ENCODE measurements around the gene NUP188.

The NUP188 gene

DNA sequence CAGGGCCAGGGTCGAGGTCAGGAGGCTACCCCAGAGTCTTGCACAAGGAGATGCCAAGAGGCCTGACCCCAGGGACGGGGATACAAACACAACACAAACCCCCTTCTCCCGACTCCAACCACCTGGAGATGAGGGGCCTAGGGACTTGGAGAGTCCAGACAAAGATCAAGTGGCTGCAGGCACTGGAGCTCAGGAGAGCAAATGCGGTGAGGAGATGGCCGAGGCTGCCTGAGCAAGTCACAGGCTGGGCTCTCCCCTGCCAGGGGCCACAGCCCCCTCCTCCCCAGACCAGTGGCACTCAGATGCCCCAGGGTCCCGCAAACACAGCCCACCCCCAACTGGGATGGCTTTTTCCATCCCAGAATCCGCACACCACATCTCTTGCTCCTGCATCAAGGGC lies 64.8 kb downstream of the NUP188 start:
- no peak overlapping the region for H3K9ac ChIP-seq (ENCODE audit: low read length)
- H3K27ac ChIP-seq (ENCODE audit: low read length) = no peak overlapping the region
- peaks cover 26% of the 10 kb centered on the region for H3K36me3 ChIP-seq (ENCODE audit: control insufficient read depth, low read depth, low read length)
- H3K4me3 ChIP-seq (ENCODE audit: low read length) = no peak overlapping the region
- no peaks in the 10 kb centered on the region for H3K9me3 ChIP-seq (ENCODE audit: control insufficient read depth, low read depth, low read length)
- H3K4me1 ChIP-seq (ENCODE audit: control insufficient read depth, low read depth, low read length) = no peaks in the 10 kb centered on the region
- no peaks in the 10 kb centered on the region for H3K27me3 ChIP-seq (ENCODE audit: control insufficient read depth, insufficient read depth, low read length)

DNA sequence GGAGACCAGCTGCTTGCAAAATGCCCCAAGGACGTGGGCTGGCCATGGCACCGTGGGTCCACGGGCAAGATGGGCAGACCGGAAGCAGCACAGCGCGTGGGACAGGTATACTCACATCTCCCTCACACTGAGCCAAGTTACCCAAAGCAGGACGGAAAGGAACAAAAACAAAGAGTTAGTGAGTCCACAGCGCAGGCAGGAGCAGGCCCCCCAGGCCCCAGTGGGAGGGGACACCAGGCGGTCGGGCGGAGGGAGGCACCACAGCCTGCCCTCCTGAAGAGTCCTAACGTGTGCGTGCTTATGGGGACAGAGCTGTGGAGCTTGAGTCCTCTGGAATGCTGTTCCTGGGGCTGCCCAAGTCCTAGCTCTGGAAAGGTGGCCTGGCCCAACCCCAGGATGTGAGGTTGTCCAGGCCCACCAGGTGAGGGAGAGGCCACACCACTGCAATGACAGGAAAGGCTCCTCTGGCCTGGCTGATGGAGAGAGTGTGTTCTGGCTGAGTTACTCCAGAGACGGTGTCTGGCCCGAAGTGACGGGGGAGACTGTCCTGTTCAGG lies 65.5 kb downstream of the NUP188 start:
- Histone ChIP-seq H3K36me3 (ENCODE audit: control insufficient read depth, low read depth, low read length) (peaks cover 22% of the 10 kb centered on the region), H3K9ac (ENCODE audit: low read length) (no peak overlapping the region), H3K4me3 (ENCODE audit: low read length) (no peak overlapping the region), H3K27me3 (ENCODE audit: control insufficient read depth, insufficient read depth, low read length) (no peaks in the 10 kb centered on the region), H3K4me1 (ENCODE audit: control insufficient read depth, low read depth, low read length) (no peaks in the 10 kb centered on the region), H3K27ac (ENCODE audit: low read length) (no peak overlapping the region), H3K9me3 (ENCODE audit: control insufficient read depth, low read depth, low read length) (no peaks in the 10 kb centered on the region)

DNA sequence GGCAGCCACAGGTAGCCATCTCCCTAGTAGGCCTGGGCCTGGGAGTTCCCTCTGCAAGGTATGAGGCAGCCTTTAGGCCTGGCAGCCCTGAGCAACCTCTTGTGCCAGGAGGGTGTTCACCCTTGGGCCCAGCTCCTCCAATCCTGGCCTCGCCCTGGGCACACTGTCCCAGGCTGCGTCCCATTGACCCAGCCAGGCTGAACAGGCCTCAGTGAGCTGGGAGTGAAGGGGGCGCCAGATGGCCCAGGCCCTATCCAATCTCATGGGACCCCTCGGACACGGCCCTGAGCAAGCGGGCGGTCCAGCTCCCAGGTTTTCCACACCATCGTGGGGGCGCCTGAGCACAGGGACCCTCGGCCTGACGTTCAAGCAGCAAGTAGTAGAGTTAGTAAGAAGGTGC lies 66.2 kb downstream of the NUP188 start:
- Histone ChIP-seq H3K4me1 (ENCODE audit: control insufficient read depth, low read depth, low read length) (no peaks in the 10 kb centered on the region), H3K9ac (ENCODE audit: low read length) (no peak overlapping the region), H3K4me3 (ENCODE audit: low read length) (no peak overlapping the region), H3K27me3 (ENCODE audit: control insufficient read depth, insufficient read depth, low read length) (no peaks in the 10 kb centered on the region), H3K27ac (ENCODE audit: low read length) (no peak overlapping the region), H3K9me3 (ENCODE audit: control insufficient read depth, low read depth, low read length) (no peaks in the 10 kb centered on the region), H3K36me3 (ENCODE audit: control insufficient read depth, low read depth, low read length) (peaks cover 19% of the 10 kb centered on the region)

DNA sequence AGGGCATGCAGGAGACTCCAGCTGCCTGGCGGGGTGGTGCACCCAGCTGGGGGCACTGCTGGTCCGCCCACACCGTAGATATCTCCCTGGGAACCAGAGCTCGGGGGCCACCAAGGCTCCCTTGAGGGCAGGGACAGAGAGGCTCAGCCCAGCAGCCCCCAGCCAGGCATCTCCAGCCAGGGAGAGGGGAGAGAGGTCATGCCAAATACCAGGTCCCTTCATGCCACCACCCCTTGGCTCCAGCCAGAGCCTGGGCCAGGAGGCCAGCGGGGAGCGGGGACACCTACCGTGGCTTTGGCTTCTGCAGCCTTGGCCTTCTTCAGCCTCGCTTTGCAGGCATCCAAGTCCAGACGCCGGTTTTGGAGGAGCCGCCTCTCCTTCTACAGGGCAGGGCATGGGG lies 66.6 kb downstream of the NUP188 start:
- H3K4me1 ChIP-seq (ENCODE audit: control insufficient read depth, low read depth, low read length) = no peaks in the 10 kb centered on the region
- no peak overlapping the region for H3K9ac ChIP-seq (ENCODE audit: low read length)
- H3K27ac ChIP-seq (ENCODE audit: low read length) = no peak overlapping the region
- no peaks in the 10 kb centered on the region for H3K27me3 ChIP-seq (ENCODE audit: control insufficient read depth, insufficient read depth, low read length)
- no peak overlapping the region for H3K4me3 ChIP-seq (ENCODE audit: low read length)
- H3K9me3 ChIP-seq (ENCODE audit: control insufficient read depth, low read depth, low read length) = no peaks in the 10 kb centered on the region
- H3K36me3 ChIP-seq (ENCODE audit: control insufficient read depth, low read depth, low read length) = peaks cover 22% of the 10 kb centered on the region

DNA sequence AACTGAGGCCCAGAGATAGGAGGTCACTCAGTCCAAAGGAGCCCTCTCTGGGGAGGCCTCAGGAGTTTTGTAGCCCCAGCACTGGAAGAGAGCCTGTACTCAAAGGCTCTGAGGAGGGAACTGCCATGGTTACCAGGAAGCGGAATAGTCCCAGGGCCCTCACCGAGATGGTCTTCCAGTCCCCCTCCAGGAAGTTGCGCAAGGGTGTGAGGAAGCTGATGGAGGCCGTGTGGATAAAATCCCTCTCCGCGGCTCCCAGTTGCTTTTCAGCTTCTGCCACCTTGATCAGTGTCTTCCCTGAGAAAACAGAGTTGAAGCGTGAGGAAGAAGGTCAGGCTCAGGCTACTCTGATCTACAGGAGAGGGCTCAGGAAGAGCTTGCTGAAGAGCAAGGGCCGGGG lies 67.1 kb downstream of the NUP188 start:
- peaks cover 22% of the 10 kb centered on the region for H3K36me3 ChIP-seq (ENCODE audit: control insufficient read depth, low read depth, low read length)
- H3K4me1 ChIP-seq (ENCODE audit: control insufficient read depth, low read depth, low read length) = no peaks in the 10 kb centered on the region
- no peak overlapping the region for H3K27ac ChIP-seq (ENCODE audit: low read length)
- no peaks in the 10 kb centered on the region for H3K9me3 ChIP-seq (ENCODE audit: control insufficient read depth, low read depth, low read length)
- no peaks in the 10 kb centered on the region for H3K27me3 ChIP-seq (ENCODE audit: control insufficient read depth, insufficient read depth, low read length)
- no peak overlapping the region for H3K4me3 ChIP-seq (ENCODE audit: low read length)
- no peak overlapping the region for H3K9ac ChIP-seq (ENCODE audit: low read length)

DNA sequence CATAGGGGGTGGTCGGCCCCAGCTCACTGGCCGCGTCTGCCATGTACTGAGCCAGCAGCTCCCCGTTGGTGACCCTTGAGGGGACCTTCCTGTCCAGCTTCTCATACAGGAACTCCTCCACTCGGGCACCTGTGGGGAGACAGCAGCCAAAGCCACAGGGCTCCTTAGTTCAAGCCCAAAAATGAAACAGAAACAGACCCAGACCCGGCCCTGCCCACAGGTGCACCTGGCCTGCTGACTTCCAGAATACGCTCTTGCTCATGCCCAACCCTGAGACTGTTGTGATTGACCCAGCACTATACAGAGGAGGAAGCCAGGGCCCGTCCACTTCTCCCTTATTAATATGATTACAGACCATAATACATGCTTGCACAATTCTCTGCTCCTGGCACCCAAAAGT lies 73.6 kb downstream of the NUP188 start:
- Histone ChIP-seq H3K9me3 (ENCODE audit: control insufficient read depth, low read depth, low read length) (no peaks in the 10 kb centered on the region), H3K27ac (ENCODE audit: low read length) (no peak overlapping the region), H3K4me1 (ENCODE audit: control insufficient read depth, low read depth, low read length) (no peaks in the 10 kb centered on the region), H3K4me3 (ENCODE audit: low read length) (no peak overlapping the region), H3K27me3 (ENCODE audit: control insufficient read depth, insufficient read depth, low read length) (no peaks in the 10 kb centered on the region), H3K36me3 (ENCODE audit: control insufficient read depth, low read depth, low read length) (peaks cover 3% of the 10 kb centered on the region), H3K9ac (ENCODE audit: low read length) (no peak overlapping the region)

DNA sequence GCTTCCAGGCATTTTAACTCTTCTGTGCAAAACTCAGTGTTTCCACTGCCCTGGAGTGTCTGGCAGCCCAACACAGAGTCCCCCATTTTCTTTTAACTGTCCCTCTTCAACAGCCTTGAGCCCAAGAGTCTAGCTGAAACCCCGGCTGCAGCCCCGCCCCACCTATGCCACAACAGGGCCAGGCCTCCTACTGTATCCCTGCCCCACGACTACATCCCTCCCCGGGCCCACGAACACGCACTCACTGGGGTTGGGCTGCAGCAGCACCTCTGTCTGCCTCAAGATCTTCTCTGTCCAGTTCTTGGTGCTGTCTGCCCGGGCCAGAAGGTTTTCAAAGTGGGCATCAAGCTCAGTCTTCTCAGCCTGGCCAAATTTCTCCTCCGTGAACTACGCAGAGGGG lies 74.5 kb downstream of the NUP188 start:
- no peak overlapping the region for H3K9ac ChIP-seq (ENCODE audit: low read length)
- peaks cover 3% of the 10 kb centered on the region for H3K36me3 ChIP-seq (ENCODE audit: control insufficient read depth, low read depth, low read length)
- no peak overlapping the region for H3K4me3 ChIP-seq (ENCODE audit: low read length)
- H3K27me3 ChIP-seq (ENCODE audit: control insufficient read depth, insufficient read depth, low read length) = no peaks in the 10 kb centered on the region
- H3K4me1 ChIP-seq (ENCODE audit: control insufficient read depth, low read depth, low read length) = peaks cover 5% of the 10 kb centered on the region
- no peaks in the 10 kb centered on the region for H3K9me3 ChIP-seq (ENCODE audit: control insufficient read depth, low read depth, low read length)
- no peak overlapping the region for H3K27ac ChIP-seq (ENCODE audit: low read length)

DNA sequence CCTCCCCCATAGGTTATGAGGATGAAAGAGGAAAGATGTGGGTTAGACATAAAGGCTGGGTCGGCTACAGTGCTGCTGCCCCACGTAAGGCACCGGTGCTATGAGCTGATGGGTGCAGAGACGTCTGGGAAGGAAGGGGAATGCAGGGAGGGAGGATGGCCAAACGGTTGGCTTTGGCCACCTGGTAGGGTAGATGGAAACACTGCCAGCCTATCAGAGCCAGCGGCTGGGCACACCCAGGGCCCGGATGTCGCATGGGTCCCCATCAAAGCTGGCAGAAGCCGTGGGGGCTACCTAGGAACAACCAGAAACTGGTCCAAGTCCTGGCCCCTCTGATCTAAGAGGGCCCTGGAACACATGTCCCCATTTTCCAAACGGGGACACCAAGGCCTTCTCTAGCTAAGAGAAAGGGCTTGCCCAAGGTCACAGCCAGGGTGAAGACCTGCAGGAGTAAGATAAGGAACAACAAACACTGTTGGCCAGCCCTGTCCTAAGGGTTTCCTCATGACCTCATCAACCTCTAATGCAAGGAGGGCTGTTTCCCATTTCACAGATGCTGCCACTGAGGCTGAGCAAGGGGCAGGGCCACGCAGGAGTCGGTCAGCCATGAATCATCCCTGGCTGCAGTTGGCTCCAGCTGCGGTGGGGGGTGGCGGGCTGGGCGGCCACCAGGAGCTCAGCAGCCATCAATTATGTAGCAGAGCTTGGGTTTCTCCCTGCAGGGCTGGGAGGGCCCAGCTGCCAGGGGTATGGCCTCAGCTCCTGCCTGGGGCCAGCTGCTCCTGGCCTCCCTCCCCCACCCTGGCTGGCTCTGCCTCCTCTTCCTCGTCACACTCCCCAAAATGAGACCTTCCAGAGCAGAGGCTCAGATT lies 75.8 kb downstream of the NUP188 start:
- Histone ChIP-seq H3K27ac (ENCODE audit: low read length) (no peak overlapping the region), H3K9ac (ENCODE audit: low read length) (no peak overlapping the region), H3K9me3 (ENCODE audit: control insufficient read depth, low read depth, low read length) (no peaks in the 10 kb centered on the region), H3K27me3 (ENCODE audit: control insufficient read depth, insufficient read depth, low read length) (no peaks in the 10 kb centered on the region), H3K36me3 (ENCODE audit: control insufficient read depth, low read depth, low read length) (peaks cover 3% of the 10 kb centered on the region), H3K4me3 (ENCODE audit: low read length) (no peak overlapping the region), H3K4me1 (ENCODE audit: control insufficient read depth, low read depth, low read length) (peaks cover 10% of the 10 kb centered on the region)

DNA sequence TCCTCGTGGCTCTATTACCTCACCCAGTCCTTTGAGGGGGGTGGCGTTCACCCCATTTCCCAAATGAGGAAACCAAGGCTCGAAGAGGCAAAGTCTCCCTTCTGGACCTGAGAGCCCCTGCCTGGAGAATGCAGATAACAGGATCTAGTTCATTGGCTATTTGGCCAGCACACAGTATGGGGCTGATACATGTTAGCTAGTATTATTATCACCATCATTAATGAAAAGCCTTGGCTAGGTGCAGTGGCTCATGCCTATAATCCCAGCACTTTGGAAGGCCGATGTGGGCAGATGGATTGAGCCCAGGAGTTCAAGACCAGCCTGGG lies 76.4 kb downstream of the NUP188 start:
- Histone ChIP-seq H3K9me3 (ENCODE audit: control insufficient read depth, low read depth, low read length) (no peaks in the 10 kb centered on the region), H3K4me3 (ENCODE audit: low read length) (no peak overlapping the region), H3K4me1 (ENCODE audit: control insufficient read depth, low read depth, low read length) (peaks cover 10% of the 10 kb centered on the region), H3K9ac (ENCODE audit: low read length) (no peak overlapping the region), H3K27ac (ENCODE audit: low read length) (no peak overlapping the region), H3K27me3 (ENCODE audit: control insufficient read depth, insufficient read depth, low read length) (no peaks in the 10 kb centered on the region), H3K36me3 (ENCODE audit: control insufficient read depth, low read depth, low read length) (peaks cover 2% of the 10 kb centered on the region)

DNA sequence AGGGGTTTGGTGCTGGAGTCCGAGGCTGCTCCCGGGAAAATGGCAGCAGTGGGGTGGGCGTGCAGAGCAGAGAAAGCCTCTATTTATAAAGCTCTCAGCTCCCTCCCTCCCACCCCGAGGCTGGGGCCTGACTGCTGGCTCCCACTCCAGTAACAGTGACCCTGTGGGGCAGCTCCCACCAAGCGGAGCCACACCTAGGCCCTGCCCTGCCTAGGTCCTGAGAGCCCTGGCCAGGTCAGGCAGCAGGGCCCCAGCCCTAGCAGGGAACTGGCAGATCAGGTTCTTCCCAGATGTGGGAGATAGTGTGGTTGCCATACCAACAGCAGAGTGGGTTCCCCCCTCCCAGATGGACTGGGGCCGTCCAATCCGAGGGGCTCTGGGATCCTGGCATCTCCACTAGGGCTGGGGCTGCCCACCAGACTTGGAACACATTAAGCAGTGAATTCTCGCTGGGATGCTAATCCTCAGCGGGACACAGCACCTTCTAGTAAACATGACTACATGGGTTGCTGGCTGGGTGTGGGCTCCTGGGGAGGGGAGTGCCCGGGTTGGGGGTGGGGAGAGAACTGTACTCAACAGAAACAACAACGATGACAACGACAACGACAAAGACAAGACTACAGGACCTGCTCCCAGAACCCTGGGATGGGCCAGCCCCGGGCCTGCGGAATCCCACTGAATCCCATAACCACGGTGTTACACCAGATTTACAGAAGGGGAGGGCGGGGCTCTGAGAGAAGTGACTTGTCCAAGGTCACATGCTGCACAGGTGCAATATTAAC lies 79.1 kb downstream of the NUP188 start:
- Histone ChIP-seq H3K27ac (ENCODE audit: low read length) (no peak overlapping the region), H3K36me3 (ENCODE audit: control insufficient read depth, low read depth, low read length) (no peaks in the 10 kb centered on the region), H3K4me3 (ENCODE audit: low read length) (peak overlapping the region; percentile 70), H3K27me3 (ENCODE audit: control insufficient read depth, insufficient read depth, low read length) (no peaks in the 10 kb centered on the region), H3K4me1 (ENCODE audit: control insufficient read depth, low read depth, low read length) (peaks cover 10% of the 10 kb centered on the region), H3K9ac (ENCODE audit: low read length) (no peak overlapping the region), H3K9me3 (ENCODE audit: control insufficient read depth, low read depth, low read length) (no peaks in the 10 kb centered on the region)

DNA sequence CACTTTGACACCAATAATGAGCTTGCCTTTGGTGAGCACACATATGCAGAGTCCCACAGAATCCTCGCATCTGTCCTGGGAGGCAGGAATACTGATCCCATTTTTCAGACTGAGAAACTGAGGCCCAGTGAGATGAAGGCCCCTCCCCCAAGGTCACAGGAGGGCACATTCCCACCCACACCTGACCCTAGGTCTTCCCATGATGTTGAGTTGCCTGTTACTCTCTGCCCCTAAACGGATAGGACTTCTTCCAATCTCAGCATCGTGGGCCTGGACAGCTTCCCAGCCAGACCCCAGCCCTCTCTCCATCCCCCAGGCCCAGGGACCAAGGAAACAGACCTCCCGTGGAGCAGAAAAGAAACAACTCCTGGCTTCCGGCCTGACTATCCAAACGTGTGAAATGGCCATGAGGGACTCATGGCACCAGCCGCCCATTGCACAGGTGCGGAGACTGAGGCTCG lies 79.8 kb downstream of the NUP188 start:
- no peaks in the 10 kb centered on the region for H3K9me3 ChIP-seq (ENCODE audit: control insufficient read depth, low read depth, low read length)
- no peaks in the 10 kb centered on the region for H3K36me3 ChIP-seq (ENCODE audit: control insufficient read depth, low read depth, low read length)
- peaks cover 10% of the 10 kb centered on the region for H3K4me1 ChIP-seq (ENCODE audit: control insufficient read depth, low read depth, low read length)
- no peak overlapping the region for H3K27ac ChIP-seq (ENCODE audit: low read length)
- H3K4me3 ChIP-seq (ENCODE audit: low read length) = peak overlapping the region; percentile 70
- no peaks in the 10 kb centered on the region for H3K27me3 ChIP-seq (ENCODE audit: control insufficient read depth, insufficient read depth, low read length)
- H3K9ac ChIP-seq (ENCODE audit: low read length) = peak overlapping the region; percentile 42

Data from iPS-18a (cell line).